Measurements from ENCODE around the gene MRPS25.

MRPS25 gene

DNA sequence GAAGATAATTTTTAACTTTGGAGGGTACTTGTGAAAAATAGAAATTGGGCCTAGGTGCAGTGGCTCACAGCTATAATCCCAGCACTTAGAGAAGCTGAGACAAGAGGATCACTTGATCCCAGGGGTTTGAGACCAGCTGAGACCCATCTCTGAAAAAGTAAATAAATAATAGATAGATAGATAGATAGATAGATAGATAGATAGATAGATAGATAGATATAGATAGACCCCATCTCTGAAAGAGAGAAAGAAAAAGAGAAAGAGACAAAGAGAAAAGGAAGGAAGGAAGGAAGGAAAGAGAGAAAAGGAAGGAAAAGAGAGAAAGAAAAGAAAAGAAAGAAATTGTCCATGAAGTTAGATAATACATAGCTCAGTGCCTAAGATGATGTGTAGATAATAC is 35.5 kb downstream of the MRPS25 start:
- TF ChIP-seq, protein P1, sequence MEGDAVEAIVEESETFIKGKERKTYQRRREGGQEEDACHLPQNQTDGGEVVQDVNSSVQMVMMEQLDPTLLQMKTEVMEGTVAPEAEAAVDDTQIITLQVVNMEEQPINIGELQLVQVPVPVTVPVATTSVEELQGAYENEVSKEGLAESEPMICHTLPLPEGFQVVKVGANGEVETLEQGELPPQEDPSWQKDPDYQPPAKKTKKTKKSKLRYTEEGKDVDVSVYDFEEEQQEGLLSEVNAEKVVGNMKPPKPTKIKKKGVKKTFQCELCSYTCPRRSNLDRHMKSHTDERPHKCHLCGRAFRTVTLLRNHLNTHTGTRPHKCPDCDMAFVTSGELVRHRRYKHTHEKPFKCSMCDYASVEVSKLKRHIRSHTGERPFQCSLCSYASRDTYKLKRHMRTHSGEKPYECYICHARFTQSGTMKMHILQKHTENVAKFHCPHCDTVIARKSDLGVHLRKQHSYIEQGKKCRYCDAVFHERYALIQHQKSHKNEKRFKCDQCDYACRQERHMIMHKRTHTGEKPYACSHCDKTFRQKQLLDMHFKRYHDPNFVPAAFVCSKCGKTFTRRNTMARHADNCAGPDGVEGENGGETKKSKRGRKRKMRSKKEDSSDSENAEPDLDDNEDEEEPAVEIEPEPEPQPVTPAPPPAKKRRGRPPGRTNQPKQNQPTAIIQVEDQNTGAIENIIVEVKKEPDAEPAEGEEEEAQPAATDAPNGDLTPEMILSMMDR (conservative IDR thresholded peaks at IDR 0.05): no peak
- H3K27ac ChIP-seq: no peak overlapping the region

DNA sequence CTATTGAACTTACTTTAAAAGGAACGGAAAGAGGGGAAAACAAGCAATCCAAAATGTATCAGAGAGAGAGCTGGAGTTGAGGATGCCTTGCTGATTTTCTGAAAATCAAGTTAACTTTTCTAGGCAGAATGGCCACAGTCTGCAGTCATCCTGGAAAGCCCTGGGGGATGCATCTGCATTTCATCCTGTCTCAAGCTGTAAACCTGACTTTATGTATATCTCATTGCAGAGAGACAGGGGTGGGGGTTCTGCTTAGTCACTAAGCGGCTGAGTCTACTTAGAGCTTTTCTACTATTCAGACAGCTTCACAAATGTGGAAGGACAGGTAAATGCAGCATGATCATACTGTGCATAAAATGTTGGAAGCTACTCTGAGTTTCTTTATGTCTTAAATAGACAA is 41.4 kb downstream of the MRPS25 start:
- TF ChIP-seq, protein P1 (conservative IDR thresholded peaks at IDR 0.05): no peak
- H3K27ac ChIP-seq: no peak overlapping the region

DNA sequence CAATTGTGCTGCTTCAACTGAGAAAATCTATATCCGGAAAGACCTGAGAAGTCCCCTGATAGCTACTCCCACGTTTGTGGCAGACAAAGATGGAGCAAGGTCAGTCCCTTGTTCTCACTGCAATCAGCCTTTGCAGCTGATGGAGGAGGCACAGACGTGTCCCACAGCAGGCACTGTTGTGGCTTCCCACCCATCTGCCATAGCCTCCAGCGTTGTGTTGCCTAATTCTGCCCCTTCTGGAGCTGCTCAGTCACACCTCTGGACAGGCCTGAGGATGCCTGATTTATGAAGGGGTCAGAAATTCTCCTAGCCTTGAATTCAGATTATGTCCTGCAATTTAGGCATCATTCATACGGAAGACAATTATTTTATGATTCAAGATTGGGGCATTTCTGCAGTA is 41.9 kb downstream of the MRPS25 start:
- no peak overlapping the region for H3K27ac ChIP-seq
- TF ChIP-seq, protein P1 (conservative IDR thresholded peaks at IDR 0.05): no peak

DNA sequence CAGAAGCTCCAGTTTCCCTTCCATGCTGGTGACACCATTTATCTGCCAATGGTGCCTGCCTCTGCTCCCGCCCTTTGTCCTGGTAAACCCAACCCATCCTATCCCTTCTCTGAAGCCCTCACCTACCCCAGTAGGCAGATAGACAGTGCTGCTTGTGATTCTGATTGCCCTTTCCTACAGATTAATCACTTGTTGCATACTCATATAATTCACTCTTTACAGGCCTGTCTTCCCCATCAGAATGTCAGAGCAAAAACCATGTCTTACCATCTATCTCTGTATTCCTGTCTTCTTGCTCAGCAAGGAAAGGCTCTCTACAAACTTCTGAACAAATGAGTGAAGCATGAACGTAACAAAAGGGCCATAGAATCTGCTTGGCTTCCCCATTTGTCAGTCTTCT is 47.9 kb downstream of the MRPS25 start:
- no peak overlapping the region for H3K27ac ChIP-seq
- TF ChIP-seq, protein P1 (conservative IDR thresholded peaks at IDR 0.05): no peak

DNA sequence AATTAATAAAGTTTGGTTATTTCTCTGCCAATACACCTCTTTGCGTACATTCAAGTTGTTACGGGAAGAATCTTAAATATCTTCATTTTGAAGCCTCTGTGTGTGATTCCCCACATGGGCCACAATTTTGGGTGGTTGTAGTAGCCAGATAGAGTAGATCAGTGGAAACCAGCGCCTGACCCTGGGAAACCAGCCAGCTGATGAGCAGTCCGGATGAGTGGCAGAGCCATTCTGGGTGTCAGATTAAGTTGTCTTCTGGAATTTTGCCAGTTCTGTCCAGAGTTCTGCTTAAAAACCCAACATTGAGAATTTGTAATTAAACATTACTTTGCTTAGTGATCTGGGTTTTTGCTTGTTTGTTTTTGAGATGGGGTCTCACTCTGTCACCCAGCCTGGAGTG is 49.7 kb downstream of the MRPS25 start:
- TF ChIP-seq, protein P1 (conservative IDR thresholded peaks at IDR 0.05): no peak
- H3K27ac ChIP-seq: no peak overlapping the region

DNA sequence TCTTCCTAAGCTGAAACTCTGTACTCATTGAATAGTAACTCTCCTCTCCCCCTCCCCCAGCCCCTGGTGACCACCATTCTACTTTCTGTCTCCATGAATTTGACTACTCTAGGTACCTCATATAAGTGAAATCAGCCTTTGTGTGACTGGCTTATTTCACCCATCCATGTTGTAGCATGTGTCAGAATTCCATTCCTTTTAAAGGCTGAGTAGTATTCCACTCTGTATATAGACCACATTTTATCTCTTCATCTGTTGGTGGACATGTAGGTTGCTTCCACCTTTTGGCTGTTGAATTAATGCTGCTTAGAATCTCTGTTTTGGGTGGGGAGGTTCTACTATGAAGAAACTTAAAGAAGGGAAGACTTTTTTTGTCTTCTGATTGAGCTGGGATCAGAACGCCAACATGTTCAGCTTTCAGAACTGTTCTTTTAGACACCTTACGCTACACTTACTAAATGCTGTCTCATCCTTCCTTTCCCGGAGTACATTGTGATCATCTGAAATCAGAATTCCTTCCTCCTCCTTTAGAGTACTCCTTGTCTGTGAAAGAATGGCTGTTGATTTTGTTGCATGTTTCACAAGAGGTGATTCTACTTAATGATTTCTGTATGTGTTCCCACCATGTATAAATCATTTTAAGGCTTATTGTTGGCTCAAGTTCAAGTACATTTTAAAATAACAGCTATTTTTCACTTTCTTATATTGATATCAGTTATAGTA is 50.3 kb downstream of the MRPS25 start:
- H3K27ac ChIP-seq: no peak overlapping the region
- TF ChIP-seq, protein P1 (conservative IDR thresholded peaks at IDR 0.05): no peak

DNA sequence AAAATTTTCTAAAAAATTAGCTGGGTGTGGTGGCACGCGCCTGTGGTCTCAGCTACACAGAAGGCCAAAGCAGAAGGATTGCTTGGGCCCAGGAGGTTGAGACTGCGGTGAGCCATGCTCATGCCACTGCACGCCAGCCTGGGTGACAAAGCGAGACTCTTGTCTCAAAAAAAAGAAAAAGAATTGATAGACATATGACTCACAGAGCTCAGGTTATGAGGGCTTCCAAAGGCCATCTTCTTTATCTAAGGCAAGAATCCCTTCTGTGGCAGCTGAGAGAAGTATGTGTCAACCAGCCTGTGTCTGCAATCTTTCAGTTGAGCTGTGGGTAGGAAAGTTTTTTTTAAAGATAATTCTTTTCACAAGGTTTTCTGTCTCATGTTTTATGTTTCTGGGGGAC is 53.9 kb downstream of the MRPS25 start:
- TF ChIP-seq, protein P1 (conservative IDR thresholded peaks at IDR 0.05): no peak
- no peak overlapping the region for H3K27ac ChIP-seq
